ENCODE results near the gene IL10. TPM values are rescaled to one million over a fixed set of nuclear protein-coding genes. Genes with fewer than 3 reads are reported as not detected.

Gene IL10
- total RNA-seq: 1.4 TPM

- DNase-seq: no peak
Measured at GRCh38 chr1:206772243-206772937, at the start of gene IL10. TSS of gene IL10 (minus strand) at chr1:206772494. CDS start at chr1:206772435, 59 bp downstream.

- no peak for DNase-seq
Measured at GRCh38 chr1:206821493-206821892, 49.2 kb upstream of the IL10 start.

GRCh38 chr1:206816390-206817287 is 44.3 kb upstream of the IL10 start:
- DNase-seq: peak; percentile 3

GRCh38 chr1:206814716-206815341 is 42.5 kb upstream of the IL10 start:
- peak; percentile 64 for DNase-seq

GRCh38 chr1:206812471-206812870 is 40.2 kb upstream of the IL10 start:
- DNase-seq: no peak

GRCh38 chr1:206809504-206810084 is 37.3 kb upstream of the IL10 start:
- DNase-seq: no peak

GRCh38 chr1:206808615-206809014 is 36.3 kb upstream of the IL10 start:
- DNase-seq: peak; percentile 36

- no peak for DNase-seq
Measured at GRCh38 chr1:206805357-206805756, 33.1 kb upstream of the IL10 start.

- no peak for DNase-seq
Measured at GRCh38 chr1:206804156-206804737, 32.0 kb upstream of the IL10 start.

- peak; percentile 7 for DNase-seq
Measured at GRCh38 chr1:206803221-206803730, 31.0 kb upstream of the IL10 start.

GRCh38 chr1:206802401-206802800 is 30.1 kb upstream of the IL10 start:
- DNase-seq: no peak

GRCh38 chr1:206801467-206801866 is 29.2 kb upstream of the IL10 start:
- no peak for DNase-seq

- no peak for DNase-seq
Measured at GRCh38 chr1:206800891-206801290, 28.6 kb upstream of the IL10 start.

GRCh38 chr1:206800411-206800810 is 28.1 kb upstream of the IL10 start:
- no peak for DNase-seq

- no peak for DNase-seq
Measured at GRCh38 chr1:206799311-206799710, 27.0 kb upstream of the IL10 start.

GRCh38 chr1:206798384-206798996 is 26.2 kb upstream of the IL10 start:
- no peak for DNase-seq

GRCh38 chr1:206797534-206798383 is 25.5 kb upstream of the IL10 start:
- DNase-seq: no peak

- DNase-seq: no peak
Measured at GRCh38 chr1:206796981-206797402, 24.7 kb upstream of the IL10 start.

GRCh38 chr1:206796116-206796515 is 23.8 kb upstream of the IL10 start:
- DNase-seq: no peak

GRCh38 chr1:206794294-206794908 is 22.1 kb upstream of the IL10 start:
- no peak for DNase-seq
